ENCODE measurements around the gene TLE4.

DNA sequence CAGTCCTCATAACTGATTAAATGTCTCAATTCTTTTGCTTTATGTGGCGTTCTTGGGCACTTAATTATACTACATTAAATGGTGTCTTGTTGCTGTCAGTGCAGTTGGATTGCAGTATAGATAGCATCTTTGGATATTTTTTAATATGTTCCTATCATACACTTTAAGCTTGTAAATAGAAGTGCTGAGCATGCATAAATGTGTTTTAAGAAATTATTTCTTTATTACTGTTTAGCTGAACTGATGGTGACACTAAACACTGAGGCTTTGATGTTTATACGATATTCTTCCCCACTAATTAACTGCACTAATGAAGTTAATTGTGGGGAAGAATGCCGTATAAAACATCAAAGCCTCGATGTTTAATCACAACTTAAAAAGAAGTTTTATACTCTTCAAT is 116.6 kb downstream of the TLE4 start:
- TF ChIP-seq, protein P1, sequence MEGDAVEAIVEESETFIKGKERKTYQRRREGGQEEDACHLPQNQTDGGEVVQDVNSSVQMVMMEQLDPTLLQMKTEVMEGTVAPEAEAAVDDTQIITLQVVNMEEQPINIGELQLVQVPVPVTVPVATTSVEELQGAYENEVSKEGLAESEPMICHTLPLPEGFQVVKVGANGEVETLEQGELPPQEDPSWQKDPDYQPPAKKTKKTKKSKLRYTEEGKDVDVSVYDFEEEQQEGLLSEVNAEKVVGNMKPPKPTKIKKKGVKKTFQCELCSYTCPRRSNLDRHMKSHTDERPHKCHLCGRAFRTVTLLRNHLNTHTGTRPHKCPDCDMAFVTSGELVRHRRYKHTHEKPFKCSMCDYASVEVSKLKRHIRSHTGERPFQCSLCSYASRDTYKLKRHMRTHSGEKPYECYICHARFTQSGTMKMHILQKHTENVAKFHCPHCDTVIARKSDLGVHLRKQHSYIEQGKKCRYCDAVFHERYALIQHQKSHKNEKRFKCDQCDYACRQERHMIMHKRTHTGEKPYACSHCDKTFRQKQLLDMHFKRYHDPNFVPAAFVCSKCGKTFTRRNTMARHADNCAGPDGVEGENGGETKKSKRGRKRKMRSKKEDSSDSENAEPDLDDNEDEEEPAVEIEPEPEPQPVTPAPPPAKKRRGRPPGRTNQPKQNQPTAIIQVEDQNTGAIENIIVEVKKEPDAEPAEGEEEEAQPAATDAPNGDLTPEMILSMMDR (IDR thresholded peaks at IDR 0.05; ENCODE audit: low read length) = no peak
- no peak for TF ChIP-seq EZH2phosphoT487 (IDR thresholded peaks at IDR 0.05; ENCODE audit: low read length)
- no peak for TF ChIP-seq EZH2 (optimal IDR thresholded peaks at IDR 0.05; ENCODE audit: low read depth, low read length)
